Memory B cell (primary cell): ENCODE data around the gene MSL1.

Experiments
- ATAC-seq: fragments of 150-1000 bp; cut with Tn5 transposase; 2 replicates; pipeline ENCODE4 v1.10.0; 2021; ENCODE audit warnings: low read depth, mild to moderate bottlenecking, moderate library complexity
- DNase-seq, 2 donors: peaks; one replicate each; pipeline ENCODE4 v3.0.0; 2022; ENCODE audit warnings: low spot score in 2 of 2
- H3K27ac Mint-ChIP-seq: one replicate; pipeline ENCODE4 v1.8.0; 2022; ENCODE audit warnings: mild to moderate bottlenecking, moderate library complexity, mixed read lengths
- H3K27me3 Mint-ChIP-seq: one replicate; pipeline ENCODE4 v1.8.0; 2022; ENCODE audit warnings: mixed read lengths
- H3K36me3 Mint-ChIP-seq: one replicate; pipeline ENCODE4 v1.8.0; 2022; ENCODE audit warnings: mild to moderate bottlenecking, mixed read lengths
- H3K4me1 Mint-ChIP-seq: one replicate; pipeline ENCODE4 v1.8.0; 2022; ENCODE audit warnings: mixed read lengths
- H3K4me3 Mint-ChIP-seq: one replicate; pipeline ENCODE4 v1.8.0; 2022; ENCODE audit warnings: mild to moderate bottlenecking, moderate library complexity, mixed read lengths
- H3K9me3 Mint-ChIP-seq: one replicate; pipeline ENCODE4 v1.8.0; 2022; ENCODE audit warnings: mixed read lengths

MSL1 gene

DNA sequence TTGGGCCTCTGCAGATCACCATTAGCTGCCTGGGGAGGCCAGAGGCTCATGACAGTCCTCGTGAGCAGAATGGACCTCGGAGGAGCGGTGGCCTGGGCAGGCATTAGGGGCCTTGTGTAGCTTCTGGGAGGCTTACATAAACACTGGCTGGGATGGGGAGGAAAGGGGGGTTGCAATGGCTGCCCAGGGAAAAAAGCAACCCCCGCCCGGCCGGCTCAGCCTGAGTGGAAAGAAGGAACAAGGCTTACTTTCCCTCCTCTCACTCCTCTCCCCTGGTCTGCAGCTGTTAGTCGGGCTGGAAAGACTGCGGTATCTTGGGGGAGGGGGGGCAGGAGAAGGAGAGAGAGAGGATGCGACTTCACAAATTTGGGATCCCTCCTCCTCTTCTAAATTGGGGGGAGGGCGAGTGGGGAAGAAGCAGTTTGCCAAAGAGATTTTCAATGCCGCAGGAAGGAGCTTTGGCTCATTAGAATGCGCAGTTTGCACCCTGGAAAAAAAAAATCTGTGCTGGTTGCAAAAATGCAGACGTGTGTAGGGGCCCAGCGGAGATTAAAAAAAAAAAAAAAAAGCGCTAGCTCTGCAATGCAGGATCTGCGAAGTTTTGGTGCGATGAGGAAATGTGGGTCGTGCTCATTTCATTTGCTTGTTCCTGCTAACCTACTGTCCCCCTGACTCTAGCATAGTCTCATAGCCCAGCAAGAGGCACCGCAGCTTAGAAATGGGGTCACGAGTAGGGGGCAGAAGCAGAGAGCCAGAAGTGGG lies 14.8 kb upstream of the MSL1 start:
- peaks cover 40% of the 10 kb centered on the region for H3K4me1 Mint-ChIP-seq
- DNase-seq: no peak
- H3K4me3 Mint-ChIP-seq: peak overlapping the region; percentile 44
- H3K36me3 Mint-ChIP-seq: no peaks in the 10 kb centered on the region
- peak overlapping the region; percentile 94 for H3K27ac Mint-ChIP-seq
- no peaks in the 10 kb centered on the region for H3K9me3 Mint-ChIP-seq
- no peaks in the 10 kb centered on the region for H3K27me3 Mint-ChIP-seq
- no peak for ATAC-seq

DNA sequence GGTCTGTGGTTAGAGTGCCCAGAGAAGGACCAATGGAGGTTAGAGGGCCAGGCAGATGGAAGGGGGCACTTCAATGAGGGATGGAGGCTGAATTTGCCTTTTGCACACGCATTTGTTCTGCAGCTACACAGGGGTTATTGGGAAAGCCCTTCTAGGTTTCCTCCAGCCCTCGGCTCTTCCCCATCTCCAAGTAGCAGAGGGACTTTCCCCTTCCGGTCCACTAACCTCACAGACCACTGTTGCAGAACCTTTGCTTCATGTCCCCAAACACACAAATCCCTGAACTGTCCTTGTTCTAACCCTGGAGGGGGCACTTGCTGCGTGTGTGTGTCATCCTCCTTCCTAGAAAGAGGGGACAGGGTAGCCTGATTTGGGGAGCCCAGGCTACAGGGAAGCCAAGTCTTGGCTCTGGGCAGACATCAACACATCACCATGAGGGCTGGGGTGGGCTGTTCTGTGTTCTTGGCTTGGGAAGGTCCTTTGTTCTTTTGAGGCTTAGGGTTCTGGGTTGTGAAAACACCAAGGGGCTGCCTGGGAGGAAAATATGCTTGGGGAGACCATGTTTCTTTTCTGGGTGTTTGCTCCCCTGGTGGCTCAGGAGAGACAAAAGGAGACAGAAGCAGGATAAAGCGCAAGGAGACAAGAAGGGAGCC lies 14.1 kb upstream of the MSL1 start:
- Mint-ChIP-seq H3K27me3 (no peaks in the 10 kb centered on the region), H3K4me3 (peak overlapping the region; percentile 63), H3K9me3 (no peaks in the 10 kb centered on the region), H3K27ac (peak overlapping the region; percentile 94), H3K36me3 (no peaks in the 10 kb centered on the region), H3K4me1 (peaks cover 46% of the 10 kb centered on the region)
- ATAC-seq (peak; percentile 26), DNase-seq (peak in 1 of 2 donors; percentile 36)

DNA sequence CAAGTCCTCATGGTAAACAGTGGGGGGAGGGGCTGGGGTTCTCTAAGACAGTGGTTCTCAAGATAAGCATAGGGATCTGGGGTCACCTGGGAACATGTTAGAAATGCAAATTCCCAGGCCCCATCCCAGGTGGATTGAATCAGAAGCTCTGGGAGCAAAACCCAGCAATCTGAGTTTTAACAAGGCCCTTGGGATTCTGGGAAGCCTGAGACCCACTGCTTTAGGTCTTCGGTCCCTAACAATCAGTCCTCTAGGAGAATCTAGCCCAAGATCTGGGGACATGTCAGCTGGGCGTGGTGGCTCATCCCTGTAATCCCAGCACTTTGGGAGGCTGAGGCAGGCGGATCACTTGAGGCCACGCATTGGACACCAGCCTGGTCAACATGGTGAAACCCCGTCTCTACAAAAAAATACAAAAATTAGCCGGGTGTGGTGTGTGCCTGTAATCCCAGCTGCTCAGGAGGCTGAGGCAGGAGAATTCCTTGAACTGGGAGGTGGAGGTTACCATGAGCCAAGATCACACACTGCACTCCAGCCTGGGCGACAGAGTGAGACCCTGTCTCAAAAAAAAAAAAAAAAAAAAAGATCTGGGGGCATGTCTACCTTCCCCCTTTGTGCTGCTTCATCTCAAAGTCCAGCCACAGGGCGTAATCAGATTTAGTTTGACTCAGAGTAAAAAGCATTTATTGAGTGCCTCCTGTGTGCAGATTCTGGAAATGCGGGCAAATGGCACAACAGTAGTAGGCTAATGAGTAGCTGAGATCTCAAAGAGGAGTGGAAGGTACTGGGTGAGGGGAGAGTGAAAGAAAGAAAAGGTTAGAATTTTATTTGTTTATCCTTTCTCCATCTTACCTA lies 12.6 kb upstream of the MSL1 start:
- H3K9me3 Mint-ChIP-seq: no peaks in the 10 kb centered on the region
- no peaks in the 10 kb centered on the region for H3K36me3 Mint-ChIP-seq
- H3K4me1 Mint-ChIP-seq: peaks cover 50% of the 10 kb centered on the region
- no peak overlapping the region for H3K4me3 Mint-ChIP-seq
- ATAC-seq: no peak
- DNase-seq: no peak
- H3K27me3 Mint-ChIP-seq: no peaks in the 10 kb centered on the region
- H3K27ac Mint-ChIP-seq: no peak overlapping the region

DNA sequence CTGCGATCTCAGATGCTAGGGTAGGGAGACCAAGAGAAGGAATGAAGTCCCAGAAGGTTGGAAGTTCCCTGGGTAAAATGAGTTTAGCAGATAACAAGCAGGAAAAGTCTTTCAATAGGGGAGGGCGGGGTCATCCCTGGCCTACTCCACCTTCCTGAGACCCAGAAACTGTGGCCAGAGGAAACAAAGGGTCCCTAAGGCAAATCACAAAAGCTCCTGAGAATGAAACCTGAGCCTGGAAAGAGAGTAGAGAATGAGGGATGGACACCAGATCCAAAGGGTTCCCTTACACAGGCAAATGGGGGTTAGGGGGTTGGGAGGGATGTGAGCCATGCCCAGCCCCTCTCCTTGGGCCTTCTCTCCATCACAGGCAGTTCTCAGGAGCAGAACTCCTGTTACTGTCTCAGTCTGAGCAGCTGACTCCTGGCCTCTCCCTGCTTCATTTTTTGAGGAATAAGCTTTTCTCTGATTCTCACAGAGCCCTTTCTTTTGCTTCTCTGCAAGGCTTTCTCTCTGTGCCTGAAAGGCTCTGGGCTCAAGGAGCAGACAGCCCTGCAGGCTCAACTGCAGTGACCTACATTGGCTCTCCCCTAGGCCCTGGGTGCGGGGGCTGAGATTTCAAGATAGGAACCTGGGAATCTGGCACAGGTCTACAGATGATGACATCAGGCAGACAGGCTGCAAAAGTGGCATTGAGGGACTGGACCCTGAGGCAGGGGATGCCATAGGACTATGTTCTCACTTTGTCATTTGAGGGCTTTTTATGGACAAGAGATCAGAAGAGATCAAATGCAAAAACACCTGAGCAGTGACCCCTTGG lies 11.5 kb upstream of the MSL1 start:
- DNase-seq (no peak), ATAC-seq (no peak)
- Mint-ChIP-seq H3K27ac (peak overlapping the region; percentile 43), H3K36me3 (no peaks in the 10 kb centered on the region), H3K9me3 (no peaks in the 10 kb centered on the region), H3K27me3 (no peaks in the 10 kb centered on the region), H3K4me3 (no peak overlapping the region), H3K4me1 (peaks cover 45% of the 10 kb centered on the region)

DNA sequence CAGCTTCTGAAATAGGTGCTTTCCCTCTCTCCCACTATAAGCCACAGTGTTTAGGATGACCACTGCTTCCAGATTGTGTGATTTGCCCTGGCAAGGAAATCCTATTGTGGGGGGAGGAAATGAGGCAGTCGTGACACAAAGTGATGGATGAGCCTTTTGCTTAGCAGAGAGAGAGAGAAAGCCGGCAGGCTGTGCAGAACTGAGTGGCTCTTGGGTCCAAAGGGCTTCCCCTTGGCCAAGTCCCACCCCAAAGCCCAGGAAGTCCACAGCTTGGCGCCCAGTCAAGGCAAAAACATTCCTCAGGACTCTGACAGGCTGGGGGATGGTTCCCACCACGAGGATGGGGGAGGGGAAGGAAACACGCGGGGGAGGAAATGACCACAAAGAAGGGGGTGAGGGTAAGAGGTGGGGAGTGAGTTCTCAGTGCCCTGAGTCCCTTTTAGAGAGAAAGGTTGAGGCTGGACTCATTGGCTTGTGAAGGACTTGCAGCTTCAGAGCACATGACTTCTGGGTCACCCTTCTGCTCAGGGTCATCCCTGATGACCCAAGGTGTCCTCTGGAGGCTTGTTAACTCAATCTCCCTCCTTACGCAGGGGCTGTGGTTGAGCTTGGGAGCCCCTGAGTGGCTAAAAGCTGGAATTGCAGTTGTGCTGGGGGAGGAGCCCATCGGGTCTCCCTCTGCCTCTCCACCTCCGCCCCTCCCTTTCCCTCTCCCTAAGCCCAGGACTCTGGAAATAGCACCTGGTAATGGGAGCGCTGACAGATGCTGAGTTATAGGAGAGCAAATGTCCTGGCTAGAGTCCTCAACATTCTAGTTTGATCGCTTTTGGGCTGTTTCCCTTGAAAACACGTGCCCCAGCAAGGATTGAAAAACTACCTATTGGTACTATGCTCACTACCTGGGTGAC lies 10.3 kb upstream of the MSL1 start:
- H3K9me3 Mint-ChIP-seq: no peaks in the 10 kb centered on the region
- H3K27ac Mint-ChIP-seq: peak overlapping the region; percentile 48
- no peaks in the 10 kb centered on the region for H3K36me3 Mint-ChIP-seq
- H3K4me1 Mint-ChIP-seq: peaks cover 41% of the 10 kb centered on the region
- peak; percentile 37 for ATAC-seq
- peak overlapping the region; percentile 59 for H3K4me3 Mint-ChIP-seq
- peak; percentile 57 to 61 for DNase-seq
- H3K27me3 Mint-ChIP-seq: no peaks in the 10 kb centered on the region

DNA sequence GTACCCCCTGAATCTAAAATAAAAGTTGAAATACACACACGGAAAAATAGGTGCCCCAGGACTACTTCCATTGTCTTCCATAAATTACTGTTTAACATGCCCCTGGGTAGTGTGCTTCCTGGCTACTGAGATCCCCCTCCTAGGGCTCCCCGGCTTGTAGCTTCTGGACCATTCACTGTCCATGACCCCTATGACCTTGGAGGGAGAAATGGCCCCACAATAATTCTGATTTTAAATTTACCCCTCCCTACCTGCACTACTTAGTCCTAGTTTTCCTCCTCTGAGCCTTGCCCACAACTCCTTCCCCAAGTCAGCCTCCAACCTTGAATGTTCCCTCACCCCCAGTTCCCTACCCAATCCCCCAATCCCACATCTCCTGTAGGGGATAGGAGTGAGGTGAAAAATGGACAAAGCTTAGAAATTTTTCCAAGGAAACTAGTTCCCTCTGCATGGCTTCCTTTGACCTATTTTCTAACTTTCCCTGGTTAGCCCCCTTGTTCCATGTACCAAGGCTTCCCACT lies 9.5 kb upstream of the MSL1 start:
- Mint-ChIP-seq H3K27me3 (no peaks in the 10 kb centered on the region), H3K27ac (peak overlapping the region; percentile 48), H3K4me1 (peaks cover 36% of the 10 kb centered on the region), H3K36me3 (no peaks in the 10 kb centered on the region), H3K4me3 (no peak overlapping the region), H3K9me3 (no peaks in the 10 kb centered on the region)
- ATAC-seq (no peak), DNase-seq (no peak)

DNA sequence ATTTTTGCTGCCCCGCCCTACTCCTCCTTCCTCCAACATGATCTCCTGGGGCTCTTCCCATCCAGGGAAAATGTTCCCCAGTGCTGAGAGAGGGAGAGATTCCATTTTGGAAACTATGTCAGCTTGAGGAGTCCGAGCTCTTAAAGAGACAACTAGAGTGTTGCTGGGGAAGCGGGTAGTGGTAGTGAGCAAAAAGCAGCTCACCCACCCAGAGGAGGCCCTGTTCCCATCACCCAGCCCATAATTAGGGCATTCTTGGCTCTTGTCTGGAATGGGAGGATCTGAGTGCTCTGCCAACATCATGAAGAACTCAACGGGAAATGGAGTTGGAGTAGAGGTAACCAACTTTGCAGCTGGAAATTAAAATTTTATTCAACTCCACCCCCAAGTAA lies 9.1 kb upstream of the MSL1 start:
- H3K4me1 Mint-ChIP-seq: peaks cover 32% of the 10 kb centered on the region
- H3K27me3 Mint-ChIP-seq: no peaks in the 10 kb centered on the region
- no peak for DNase-seq
- peak overlapping the region; percentile 48 for H3K27ac Mint-ChIP-seq
- H3K36me3 Mint-ChIP-seq: no peaks in the 10 kb centered on the region
- H3K9me3 Mint-ChIP-seq: no peaks in the 10 kb centered on the region
- no peak overlapping the region for H3K4me3 Mint-ChIP-seq
- ATAC-seq: no peak

DNA sequence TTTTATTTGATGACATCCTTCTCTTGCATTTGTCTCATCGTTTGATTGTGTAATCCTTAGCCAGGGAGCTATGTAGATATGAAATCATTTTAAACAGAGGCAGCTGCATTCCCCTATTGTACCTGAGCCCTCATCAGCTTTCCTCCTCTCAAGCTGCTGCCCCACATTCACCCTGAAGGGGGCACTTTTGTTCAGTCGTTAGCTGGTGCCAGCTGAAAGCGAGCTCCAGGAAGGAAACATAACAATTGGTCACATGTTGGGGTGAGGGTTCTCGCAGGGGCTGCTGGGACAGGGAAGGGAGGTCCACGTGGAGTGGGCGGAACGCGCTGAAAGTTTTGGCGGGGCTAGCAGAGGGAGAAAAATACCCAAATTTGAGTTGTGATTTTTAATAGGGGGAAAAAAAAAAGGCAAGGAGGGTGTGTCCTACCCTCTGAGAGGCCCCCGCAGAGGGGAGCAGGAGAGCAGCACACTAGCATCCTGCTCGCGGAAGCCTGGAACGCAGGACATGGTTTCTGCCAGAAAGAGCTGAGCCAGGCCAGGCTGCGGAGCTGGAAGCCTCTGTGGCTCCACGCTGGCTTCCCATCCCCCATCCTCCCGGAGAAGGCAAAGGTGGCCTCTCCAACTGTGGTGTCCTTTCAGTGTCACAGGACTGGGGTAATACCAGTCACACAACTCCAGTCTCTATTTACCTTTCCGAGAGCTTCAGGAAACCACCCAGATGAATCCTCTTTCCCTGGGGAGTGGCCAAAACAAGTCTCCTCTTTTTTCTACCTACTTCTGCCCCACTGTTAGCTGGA lies 8.5 kb upstream of the MSL1 start:
- H3K4me1 Mint-ChIP-seq: peaks cover 26% of the 10 kb centered on the region
- H3K4me3 Mint-ChIP-seq: peak overlapping the region; percentile 83
- DNase-seq: peak; percentile 88 to 93
- peak overlapping the region; percentile 48 for H3K27ac Mint-ChIP-seq
- H3K36me3 Mint-ChIP-seq: no peaks in the 10 kb centered on the region
- H3K9me3 Mint-ChIP-seq: no peaks in the 10 kb centered on the region
- ATAC-seq: peak; percentile 90
- H3K27me3 Mint-ChIP-seq: no peaks in the 10 kb centered on the region

DNA sequence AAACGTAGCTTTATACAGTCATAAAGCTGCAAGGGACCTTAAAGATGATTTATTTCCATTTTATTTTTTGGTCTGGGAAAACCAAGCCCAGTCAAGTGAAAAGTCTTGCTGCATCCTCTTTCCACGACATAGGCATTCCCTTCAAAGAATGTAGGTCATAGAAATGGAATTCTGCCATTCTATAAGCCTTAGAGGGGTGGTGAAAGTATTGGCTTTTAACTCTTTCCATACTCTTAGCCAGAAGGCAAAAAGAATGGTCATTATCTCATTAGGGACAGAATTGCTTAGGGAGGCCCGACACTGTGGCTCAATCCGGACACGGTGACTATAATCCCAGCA lies 7.9 kb upstream of the MSL1 start:
- H3K27ac Mint-ChIP-seq: no peak overlapping the region

DNA sequence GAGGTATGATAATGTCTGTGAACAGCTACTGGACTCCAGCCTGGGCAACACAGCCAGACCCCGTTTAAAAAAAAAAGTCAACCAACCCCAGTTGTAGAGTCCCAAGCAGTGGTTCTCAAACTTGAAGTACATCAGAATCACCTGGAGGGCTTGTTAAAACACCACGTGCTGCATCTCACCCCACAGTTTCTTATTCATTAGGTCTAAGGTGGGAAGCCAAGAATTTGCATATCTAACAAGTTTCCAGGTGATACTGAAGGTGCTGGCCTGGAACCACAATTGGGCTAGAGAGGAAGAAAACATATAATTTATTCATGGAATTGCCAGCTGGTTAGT lies 6.7 kb upstream of the MSL1 start:
- Mint-ChIP-seq H3K27ac (no peak overlapping the region), H3K36me3 (no peaks in the 10 kb centered on the region), H3K4me1 (peaks cover 24% of the 10 kb centered on the region), H3K9me3 (no peaks in the 10 kb centered on the region), H3K27me3 (no peaks in the 10 kb centered on the region), H3K4me3 (no peak overlapping the region)
- ATAC-seq: no peak
- no peak for DNase-seq

More for the DNA sequence above, 7.9 kb upstream of the MSL1 start:
- Mint-ChIP-seq H3K36me3 (no peaks in the 10 kb centered on the region), H3K27me3 (no peaks in the 10 kb centered on the region), H3K4me3 (peak overlapping the region; percentile 83), H3K9me3 (no peaks in the 10 kb centered on the region), H3K4me1 (peaks cover 27% of the 10 kb centered on the region)
- ATAC-seq: no peak
- no peak for DNase-seq

DNA sequence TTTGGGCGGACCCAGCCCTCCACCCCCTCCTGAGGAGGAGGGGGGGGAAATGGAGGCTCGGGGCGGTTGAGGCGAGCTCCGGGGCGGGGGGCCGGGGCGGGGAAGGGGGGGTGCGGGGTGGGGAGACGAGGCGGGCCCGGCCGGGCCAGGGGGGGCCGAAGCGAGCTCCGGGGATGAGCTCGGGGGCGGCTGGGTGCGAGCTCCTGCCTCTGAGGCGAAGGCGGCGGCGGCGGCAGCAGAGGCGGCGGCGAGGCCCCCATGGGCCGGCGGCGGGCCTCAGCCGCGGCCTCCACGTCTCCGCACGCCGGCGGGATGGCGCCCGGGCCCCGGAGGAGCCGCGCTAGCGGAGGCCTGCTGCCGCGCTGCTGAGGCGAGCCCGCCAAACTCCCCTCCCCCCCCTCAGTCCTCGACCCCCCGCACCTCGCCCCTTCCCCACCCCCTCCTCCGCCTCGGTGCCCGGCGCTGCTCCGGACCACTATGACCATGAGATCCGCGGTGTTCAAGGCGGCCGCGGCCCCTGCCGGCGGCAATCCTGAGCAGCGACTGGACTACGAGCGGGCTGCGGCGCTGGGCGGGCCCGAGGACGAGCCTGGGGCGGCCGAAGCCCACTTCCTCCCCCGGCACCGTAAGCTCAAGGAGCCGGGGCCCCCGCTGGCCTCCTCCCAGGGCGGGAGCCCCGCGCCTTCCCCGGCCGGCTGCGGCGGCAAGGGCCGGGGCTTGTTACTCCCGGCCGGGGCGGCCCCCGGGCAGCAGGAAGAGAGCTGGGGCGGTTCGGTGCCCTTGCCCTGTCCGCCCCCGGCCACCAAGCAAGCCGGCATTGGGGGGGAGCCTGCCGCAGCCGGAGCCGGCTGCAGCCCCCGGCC lies 596 bp downstream of the MSL1 start:
- H3K4me1 Mint-ChIP-seq: peaks cover 21% of the 10 kb centered on the region

More for the DNA sequence above, 596 bp downstream of the MSL1 start:
- H3K27ac Mint-ChIP-seq: peak overlapping the region; percentile 9
- H3K27me3 Mint-ChIP-seq: no peaks in the 10 kb centered on the region
- H3K4me3 Mint-ChIP-seq: peak overlapping the region; percentile 95
- no peaks in the 10 kb centered on the region for H3K9me3 Mint-ChIP-seq
- peak; percentile 50 for ATAC-seq
- H3K36me3 Mint-ChIP-seq: peaks cover 9% of the 10 kb centered on the region
- DNase-seq: peak; percentile 36 to 51
